ENCODE measurements around the gene APOBEC3A. TPM values are rescaled to one million over a fixed set of nuclear protein-coding genes. Genes with fewer than 3 reads are reported as not detected.
A peak's percentile ranks its signal among the peaks of the same experiment; 100 is the strongest.
"Not testable (repeated sequence)": the region's sequence is repeated elsewhere in the genome, so short reads cannot be mapped to it uniquely, and the experiment has no call there.

Gene APOBEC3A
- total and polyA plus RNA-seq, 10 of the 15 experiments (the other 5 are each of a cell fraction or from before 2014, with no cell fraction given), result 0.20 TPM; not detected in 9

GRCh38 chr22:38959590-38959989 is 2.2 kb downstream of the APOBEC3A start (continued):
- TF ChIP-seq ZNF687 (IDR thresholded peaks at IDR 0.05) (no peak), PML (IDR thresholded peaks at IDR 0.05; ENCODE audit: low read length) (no peak), SRF (IDR thresholded peaks at IDR 0.05; ENCODE audit: low read depth in 2 of 2, low read length in 2 of 2) (no peak), PAX8 (IDR thresholded peaks at IDR 0.05) (no peak), STAT1 (conservative IDR thresholded peaks at IDR 0.05) (no peak), CBFB (IDR thresholded peaks at IDR 0.05; ENCODE audit: low read depth) (no peak), ZBED1 (IDR thresholded peaks at IDR 0.05; ENCODE audit: borderline replicate concordance) (no peak)

- CTCF ChIA-PET; RAD21 ChIA-PET (ENCODE audit: unreplicated experiment); H3K9ac ChIP-seq (ENCODE audit: control insufficient read depth, insufficient read depth, low read length); SMC1A ChIA-PET (ENCODE audit: uncharacterized antibody, unreplicated experiment); H3K79me2 ChIP-seq (ENCODE audit: control insufficient read depth, insufficient read depth, low read length); H3K36me3 ChIP-seq (ENCODE audit: control insufficient read depth in 2 of 2, insufficient read depth in 2 of 2, low read length in 1 of 2); BruUV-seq (replicated peaks); H2AFZ ChIP-seq (ENCODE audit: control insufficient read depth, low read depth, low read length); H3K4me2 ChIP-seq (ENCODE audit: control insufficient read depth, insufficient read depth); ATAC-seq; in situ Hi-C loops (cut with MboI); H4K20me1 ChIP-seq (ENCODE audit: control insufficient read depth, insufficient read depth); intact Hi-C loops (cut with micrococcal nuclease; ENCODE audit: unreplicated experiment); H3K9me3 ChIP-seq (replicated peaks; ENCODE audit: control insufficient read depth, insufficient read depth, low read length); POLR2A ChIA-PET; H3K4me1 ChIP-seq (ENCODE audit: control insufficient read depth, insufficient read depth, low read length); H3K4me3 ChIP-seq; H3K27me3 ChIP-seq (replicated peaks in 1 of 2; ENCODE audit: control insufficient read depth in 2 of 2, insufficient read depth in 2 of 2, low read length in 1 of 2); DNase-seq (ENCODE audit: low read depth, low spot score); H3K27ac ChIP-seq (ENCODE audit: control insufficient read depth, insufficient read depth): not testable (repeated sequence)
- 95% methylated on average over 4 of the region's 4 CpGs for WGBS (ENCODE audit: insufficient coverage, insufficient replicate concordance, low lambda C conversion rate, missing lambda C conversion rate)
- FAIRE-seq, result peak; percentile 75
Measured at GRCh38 chr22:38960673-38961072, 3.3 kb downstream of the APOBEC3A start.

DNA sequence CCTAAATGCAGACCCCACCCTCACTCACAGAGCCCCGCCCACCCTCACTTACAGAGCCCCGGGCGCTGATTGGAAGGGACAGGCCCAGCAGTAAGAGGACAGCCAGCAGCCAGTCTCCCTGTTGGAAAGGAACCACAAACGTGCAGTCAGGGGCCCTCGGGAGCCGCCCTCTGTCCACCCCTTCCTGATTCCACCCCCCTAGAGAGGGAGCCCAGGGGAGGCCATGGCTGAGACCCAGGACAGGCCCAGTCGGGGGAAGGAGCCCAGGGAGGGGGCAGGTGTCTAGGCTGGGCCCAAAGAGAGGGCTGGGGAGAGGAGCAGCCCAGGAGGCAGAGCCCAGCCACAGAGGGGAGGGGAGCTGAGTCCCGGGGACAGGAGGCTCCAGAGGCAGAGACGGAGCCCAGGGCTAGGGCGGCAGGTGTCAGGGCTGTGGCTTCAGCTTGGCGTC is 5.9 kb downstream of the APOBEC3A start:
- H3K27ac ChIP-seq (ENCODE audit: control insufficient read depth, insufficient read depth); POLR2A ChIA-PET; H3K27me3 ChIP-seq (replicated peaks in 1 of 2; ENCODE audit: control insufficient read depth in 2 of 2, insufficient read depth in 2 of 2, low read length in 1 of 2); H3K9me3 ChIP-seq (replicated peaks; ENCODE audit: control insufficient read depth, insufficient read depth, low read length); DNase-seq (ENCODE audit: low read depth, low spot score); FAIRE-seq; H2AFZ ChIP-seq (ENCODE audit: control insufficient read depth, low read depth, low read length); H4K20me1 ChIP-seq (ENCODE audit: control insufficient read depth, insufficient read depth); H3K79me2 ChIP-seq (ENCODE audit: control insufficient read depth, insufficient read depth, low read length); ATAC-seq; RAD21 ChIA-PET (ENCODE audit: unreplicated experiment); BruUV-seq (replicated peaks); H3K36me3 ChIP-seq (ENCODE audit: control insufficient read depth in 2 of 2, insufficient read depth in 2 of 2, low read length in 1 of 2); in situ Hi-C loops (cut with MboI); SMC1A ChIA-PET (ENCODE audit: uncharacterized antibody, unreplicated experiment); H3K4me3 ChIP-seq; H3K4me2 ChIP-seq (ENCODE audit: control insufficient read depth, insufficient read depth); H3K9ac ChIP-seq (ENCODE audit: control insufficient read depth, insufficient read depth, low read length); H3K4me1 ChIP-seq (ENCODE audit: control insufficient read depth, insufficient read depth, low read length); intact Hi-C loops (cut with micrococcal nuclease; ENCODE audit: unreplicated experiment): not testable (repeated sequence)
- 83% methylated on average over 4 of the region's 11 CpGs for WGBS (ENCODE audit: insufficient coverage, insufficient replicate concordance, low lambda C conversion rate, missing lambda C conversion rate)
- CTCF ChIA-PET, result interaction anchor here (1.1 kb wide), 1 partner anchor 18 kb away, joined by 3 read pairs; no protein-coding TSS in a partner anchor
